GM12891 (cell line): ENCODE results near the gene PARD3.

Source experiments
- POLR2A ChIP-seq: IDR thresholded peaks from 2 replicates; pipeline ENCODE4 v1.6.1; 2011; ENCODE audit warnings: low read depth, low read length, control low read depth
- POLR2AphosphoS5 ChIP-seq: IDR thresholded peaks from 2 replicates; pipeline ENCODE4 v1.6.1; 2011; ENCODE audit warnings: low read depth, low read length, control low read depth
- POU2F2 ChIP-seq: IDR thresholded peaks from 2 replicates; pipeline ENCODE4 v1.6.1; 2011; ENCODE audit warnings: low read depth, mild to moderate bottlenecking, control low read depth, low read length, moderate library complexity
- TAF1 ChIP-seq: IDR thresholded peaks from 2 replicates; pipeline ENCODE4 v1.6.1; 2011; ENCODE audit warnings: low read depth, low read length, control low read depth

- TF ChIP-seq POLR2AphosphoS5 (no peak), POU2F2 (no peak), POLR2A (no peak), TAF1 (no peak)
These were observed 1.5 kb upstream of the PARD3 start for GRCh38 chr10:34816501-34817002.
